OCI-LY1 (cell line): ENCODE results near the gene CEP57.

Experiments used
- EZH2 ChIP-seq: fragments of 200-600 bp; sonication (generic), shearing (Covaris generic); IDR thresholded peaks from 2 replicates; pipeline ENCODE4 v1.8.0; 2017; ENCODE audit warnings: borderline replicate concordance, mixed run types, mild to moderate bottlenecking, antibody characterized with exemption, low read length, moderate library complexity, mixed read lengths
- TF ChIP-seq, protein P1 (sequence below): fragments of 200-600 bp; sonication (generic), shearing (Covaris generic); IDR thresholded peaks from 2 replicates; pipeline ENCODE4 v1.5.1; 2017; ENCODE audit warnings: mild to moderate bottlenecking, antibody characterized with exemption, low read length, moderate library complexity, mixed read lengths

DNA sequence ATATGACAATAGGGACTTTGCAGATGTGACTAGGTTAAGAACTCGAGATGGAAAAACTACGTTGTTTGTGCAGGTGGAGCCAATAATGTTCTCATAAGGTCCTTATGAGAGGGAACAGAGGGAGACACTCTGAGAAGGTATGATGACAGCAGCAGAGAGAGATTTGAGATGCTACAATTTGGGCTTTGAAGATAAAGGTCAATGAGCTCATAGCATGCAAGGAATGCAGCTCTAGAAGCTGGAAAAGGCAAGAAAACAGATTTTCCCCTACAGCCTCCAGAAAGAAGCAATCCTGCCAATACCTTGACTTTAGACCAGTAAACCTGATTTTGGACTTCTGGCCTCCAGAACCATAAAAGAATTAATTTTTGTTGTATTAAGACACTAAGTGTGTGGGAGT lies 21.8 kb upstream of the CEP57 start:
- TF ChIP-seq, protein P1, sequence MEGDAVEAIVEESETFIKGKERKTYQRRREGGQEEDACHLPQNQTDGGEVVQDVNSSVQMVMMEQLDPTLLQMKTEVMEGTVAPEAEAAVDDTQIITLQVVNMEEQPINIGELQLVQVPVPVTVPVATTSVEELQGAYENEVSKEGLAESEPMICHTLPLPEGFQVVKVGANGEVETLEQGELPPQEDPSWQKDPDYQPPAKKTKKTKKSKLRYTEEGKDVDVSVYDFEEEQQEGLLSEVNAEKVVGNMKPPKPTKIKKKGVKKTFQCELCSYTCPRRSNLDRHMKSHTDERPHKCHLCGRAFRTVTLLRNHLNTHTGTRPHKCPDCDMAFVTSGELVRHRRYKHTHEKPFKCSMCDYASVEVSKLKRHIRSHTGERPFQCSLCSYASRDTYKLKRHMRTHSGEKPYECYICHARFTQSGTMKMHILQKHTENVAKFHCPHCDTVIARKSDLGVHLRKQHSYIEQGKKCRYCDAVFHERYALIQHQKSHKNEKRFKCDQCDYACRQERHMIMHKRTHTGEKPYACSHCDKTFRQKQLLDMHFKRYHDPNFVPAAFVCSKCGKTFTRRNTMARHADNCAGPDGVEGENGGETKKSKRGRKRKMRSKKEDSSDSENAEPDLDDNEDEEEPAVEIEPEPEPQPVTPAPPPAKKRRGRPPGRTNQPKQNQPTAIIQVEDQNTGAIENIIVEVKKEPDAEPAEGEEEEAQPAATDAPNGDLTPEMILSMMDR, result no peak
- no peak for TF ChIP-seq EZH2
